ENCODE measurements around the gene C4orf50.

Gene C4orf50
- 2.6 to 23.1 (median 16.5) reads per million in 9 experiments for total RNA-seq

DNA sequence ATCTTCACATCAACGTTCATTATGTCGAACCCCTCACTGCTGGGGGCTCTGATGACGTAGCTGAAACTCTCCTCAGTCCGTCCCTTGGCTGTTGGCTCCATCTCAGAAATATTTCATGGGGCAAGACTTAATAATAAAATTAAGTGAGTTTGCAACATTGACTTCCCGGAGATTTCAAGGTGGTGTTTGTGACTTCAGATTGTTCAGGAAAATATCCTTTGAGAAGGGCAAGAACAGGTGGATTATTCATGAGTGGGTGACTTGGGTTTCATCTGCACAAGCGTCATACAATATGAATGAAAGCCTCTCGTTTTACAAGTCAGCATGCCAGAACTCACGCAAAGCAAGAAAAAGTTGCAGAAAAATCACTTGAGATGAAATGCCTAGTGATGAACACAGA is at the start of gene C4orf50:
Gene C4orf50 (minus strand): TSS at position 101 of the 400 bp plus-strand sequence.
- Mint-ChIP-seq H3K36me3 (ENCODE audit: insufficient read depth) (no peaks in the 10 kb centered on the region), H3K27me3 (peaks cover 0 to 33% of the 10 kb centered on the region in 2 donors), H3K27ac (no peak within 1 kb of the TSS), H3K4me3 (no peak within 1 kb of the TSS), H3K9me3 (no peaks in the 10 kb centered on the region), H3K4me1 (ENCODE audit: low read depth in 2 of 2) (peaks cover 0 to 2% of the 10 kb centered on the region in 2 donors)
- no peak for ATAC-seq (replicated peaks)
- no peak for DNase-seq

- no peak for DNase-seq
- H3K4me1 Mint-ChIP-seq (ENCODE audit: low read depth in 2 of 2): peaks cover 0 to 6% of the 10 kb centered on the region in 2 donors
- no peaks in the 10 kb centered on the region for H3K27me3 Mint-ChIP-seq
- ATAC-seq (replicated peaks): no peak
- peaks cover 11% of the 10 kb centered on the region for H3K36me3 Mint-ChIP-seq (ENCODE audit: insufficient read depth)
- H3K27ac Mint-ChIP-seq: peak overlapping the region in 1 of 2 donors; percentile 42
- H3K4me3 Mint-ChIP-seq: no peak overlapping the region
- peaks cover 0 to 3% of the 10 kb centered on the region in 2 donors for H3K9me3 Mint-ChIP-seq
Observed at GRCh38 chr4:6065934-6066590, 47.8 kb upstream of the C4orf50 start.

GRCh38 chr4:6065166-6065565 is 46.9 kb upstream of the C4orf50 start:
- H3K4me3 Mint-ChIP-seq: no peak overlapping the region
- no peak for DNase-seq
- ATAC-seq (replicated peaks): no peak
- H3K27ac Mint-ChIP-seq: no peak overlapping the region
- H3K27me3 Mint-ChIP-seq: no peaks in the 10 kb centered on the region
- H3K9me3 Mint-ChIP-seq: peaks cover 0 to 3% of the 10 kb centered on the region in 2 donors
- peaks cover 15% of the 10 kb centered on the region for H3K36me3 Mint-ChIP-seq (ENCODE audit: insufficient read depth)
- peaks cover 0 to 6% of the 10 kb centered on the region in 2 donors for H3K4me1 Mint-ChIP-seq (ENCODE audit: low read depth in 2 of 2)

DNA sequence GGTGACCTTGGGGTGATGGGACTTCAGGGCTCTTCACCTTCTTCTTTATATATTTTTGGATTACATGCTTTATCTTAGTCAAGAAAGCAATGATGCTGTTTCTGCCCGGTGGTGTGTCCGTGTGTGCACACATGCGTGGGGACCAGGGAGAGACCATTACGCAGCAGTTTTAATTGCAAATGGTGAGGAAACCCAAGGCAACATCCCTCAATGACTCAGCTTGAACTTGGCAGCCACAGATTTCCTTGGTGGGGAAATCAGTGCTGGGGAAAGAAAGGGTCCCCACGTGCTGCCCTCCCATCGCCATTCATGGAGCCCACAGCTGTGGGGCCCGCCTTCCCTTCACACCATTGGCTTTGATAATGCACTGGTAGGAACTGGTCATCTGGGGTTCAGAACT is 46.2 kb upstream of the C4orf50 start:
- Mint-ChIP-seq H3K27me3 (no peaks in the 10 kb centered on the region), H3K9me3 (peaks cover 0 to 3% of the 10 kb centered on the region in 2 donors), H3K27ac (no peak overlapping the region), H3K4me3 (no peak overlapping the region), H3K36me3 (ENCODE audit: insufficient read depth) (peaks cover 17% of the 10 kb centered on the region), H3K4me1 (ENCODE audit: low read depth in 2 of 2) (no peaks in the 10 kb centered on the region)
- no peak for DNase-seq
- no peak for ATAC-seq (replicated peaks)

DNA sequence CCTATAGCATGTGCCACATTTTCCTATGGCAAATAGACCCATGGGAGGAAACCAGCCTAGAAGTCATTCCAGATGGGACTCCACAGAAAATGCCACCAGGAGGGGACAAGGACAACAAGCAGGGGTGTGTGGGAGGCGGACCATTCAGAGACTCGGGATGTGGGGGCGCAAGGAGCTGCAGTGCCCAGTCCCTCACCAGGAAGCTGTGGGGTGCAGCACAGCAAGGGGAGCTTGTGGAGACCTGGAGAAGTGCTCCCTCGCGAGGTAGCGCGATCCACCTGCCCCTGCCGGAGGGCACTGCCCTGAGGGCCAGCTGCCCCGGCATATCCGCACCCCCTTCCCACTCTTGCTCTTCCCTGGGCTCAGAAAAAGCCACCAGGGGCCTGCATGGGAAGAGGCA is 45.5 kb upstream of the C4orf50 start:
- H3K36me3 Mint-ChIP-seq (ENCODE audit: insufficient read depth): peaks cover 20% of the 10 kb centered on the region
- no peaks in the 10 kb centered on the region for H3K27me3 Mint-ChIP-seq
- H3K27ac Mint-ChIP-seq: no peak overlapping the region

DNA sequence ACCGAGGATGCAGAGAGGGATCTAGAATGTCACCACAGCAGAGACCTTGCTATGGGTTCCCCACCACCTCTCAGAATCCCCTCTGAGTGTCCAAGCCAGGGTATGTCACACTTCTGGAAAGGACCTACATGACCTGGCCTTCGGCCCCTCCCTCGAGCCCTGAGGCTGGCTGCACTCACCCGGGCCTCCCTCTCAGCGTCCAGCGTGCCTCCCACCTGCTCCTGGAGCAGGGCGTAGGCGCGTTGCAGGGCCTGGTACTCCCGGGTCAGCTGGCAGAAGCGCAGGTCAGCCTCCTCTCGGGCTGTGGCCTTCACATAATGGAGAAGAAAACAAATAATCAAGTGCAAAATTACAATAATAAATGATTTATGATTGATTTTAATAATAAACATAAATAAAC is 43.9 kb upstream of the C4orf50 start:
- Mint-ChIP-seq H3K4me1 (ENCODE audit: low read depth in 2 of 2) (no peaks in the 10 kb centered on the region), H3K4me3 (no peak overlapping the region), H3K27ac (no peak overlapping the region), H3K36me3 (ENCODE audit: insufficient read depth) (peaks cover 28% of the 10 kb centered on the region), H3K9me3 (peaks cover 0 to 3% of the 10 kb centered on the region in 2 donors), H3K27me3 (no peaks in the 10 kb centered on the region)
- ATAC-seq (replicated peaks): no peak
- no peak for DNase-seq

More for the DNA sequence above, 45.5 kb upstream of the C4orf50 start:
- DNase-seq (no peak), ATAC-seq (replicated peaks) (no peak)
- Mint-ChIP-seq H3K4me3 (no peak overlapping the region), H3K4me1 (ENCODE audit: low read depth in 2 of 2) (no peaks in the 10 kb centered on the region), H3K9me3 (peaks cover 0 to 3% of the 10 kb centered on the region in 2 donors)

- Mint-ChIP-seq H3K9me3 (peaks cover 0 to 3% of the 10 kb centered on the region in 2 donors), H3K36me3 (ENCODE audit: insufficient read depth) (peaks cover 31% of the 10 kb centered on the region), H3K4me1 (ENCODE audit: low read depth in 2 of 2) (no peaks in the 10 kb centered on the region), H3K4me3 (no peak overlapping the region), H3K27ac (no peak overlapping the region), H3K27me3 (no peaks in the 10 kb centered on the region)
- ATAC-seq (replicated peaks) (no peak), DNase-seq (no peak)
Observed at GRCh38 chr4:6059375-6059805, 41.2 kb upstream of the C4orf50 start.

- Mint-ChIP-seq H3K9me3 (peaks cover 0 to 3% of the 10 kb centered on the region in 2 donors), H3K36me3 (ENCODE audit: insufficient read depth) (peaks cover 31% of the 10 kb centered on the region), H3K4me3 (no peak overlapping the region), H3K27ac (no peak overlapping the region), H3K4me1 (ENCODE audit: low read depth in 2 of 2) (no peaks in the 10 kb centered on the region), H3K27me3 (no peaks in the 10 kb centered on the region)
- no peak for ATAC-seq (replicated peaks)
- no peak for DNase-seq
Observed at GRCh38 chr4:6058531-6059374, 40.5 kb upstream of the C4orf50 start.

- Mint-ChIP-seq H3K27ac (no peak overlapping the region), H3K4me3 (no peak overlapping the region), H3K36me3 (ENCODE audit: insufficient read depth) (peaks cover 30% of the 10 kb centered on the region), H3K4me1 (ENCODE audit: low read depth in 2 of 2) (no peaks in the 10 kb centered on the region), H3K27me3 (no peaks in the 10 kb centered on the region), H3K9me3 (peaks cover 0 to 3% of the 10 kb centered on the region in 2 donors)
- DNase-seq: no peak
- ATAC-seq (replicated peaks): no peak
Observed at GRCh38 chr4:6056976-6057766, 38.9 kb upstream of the C4orf50 start.

- ATAC-seq (replicated peaks): no peak
- no peaks in the 10 kb centered on the region for H3K9me3 Mint-ChIP-seq
- H3K36me3 Mint-ChIP-seq (ENCODE audit: insufficient read depth): peaks cover 19% of the 10 kb centered on the region
Observed at GRCh38 chr4:6055436-6055835, 37.2 kb upstream of the C4orf50 start.

GRCh38 chr4:6055030-6055429 is 36.8 kb upstream of the C4orf50 start:
- Mint-ChIP-seq H3K36me3 (ENCODE audit: insufficient read depth) (peaks cover 15% of the 10 kb centered on the region), H3K9me3 (no peaks in the 10 kb centered on the region), H3K4me1 (ENCODE audit: low read depth in 2 of 2) (no peaks in the 10 kb centered on the region), H3K27me3 (no peaks in the 10 kb centered on the region), H3K4me3 (no peak overlapping the region), H3K27ac (no peak overlapping the region)
- DNase-seq: no peak
- ATAC-seq (replicated peaks): no peak

More at GRCh38 chr4:6055436-6055835, 37.2 kb upstream of the C4orf50 start:
- no peak overlapping the region for H3K4me3 Mint-ChIP-seq
- no peak overlapping the region for H3K27ac Mint-ChIP-seq
- H3K4me1 Mint-ChIP-seq (ENCODE audit: low read depth in 2 of 2): no peaks in the 10 kb centered on the region
- no peaks in the 10 kb centered on the region for H3K27me3 Mint-ChIP-seq
- DNase-seq: no peak

DNA sequence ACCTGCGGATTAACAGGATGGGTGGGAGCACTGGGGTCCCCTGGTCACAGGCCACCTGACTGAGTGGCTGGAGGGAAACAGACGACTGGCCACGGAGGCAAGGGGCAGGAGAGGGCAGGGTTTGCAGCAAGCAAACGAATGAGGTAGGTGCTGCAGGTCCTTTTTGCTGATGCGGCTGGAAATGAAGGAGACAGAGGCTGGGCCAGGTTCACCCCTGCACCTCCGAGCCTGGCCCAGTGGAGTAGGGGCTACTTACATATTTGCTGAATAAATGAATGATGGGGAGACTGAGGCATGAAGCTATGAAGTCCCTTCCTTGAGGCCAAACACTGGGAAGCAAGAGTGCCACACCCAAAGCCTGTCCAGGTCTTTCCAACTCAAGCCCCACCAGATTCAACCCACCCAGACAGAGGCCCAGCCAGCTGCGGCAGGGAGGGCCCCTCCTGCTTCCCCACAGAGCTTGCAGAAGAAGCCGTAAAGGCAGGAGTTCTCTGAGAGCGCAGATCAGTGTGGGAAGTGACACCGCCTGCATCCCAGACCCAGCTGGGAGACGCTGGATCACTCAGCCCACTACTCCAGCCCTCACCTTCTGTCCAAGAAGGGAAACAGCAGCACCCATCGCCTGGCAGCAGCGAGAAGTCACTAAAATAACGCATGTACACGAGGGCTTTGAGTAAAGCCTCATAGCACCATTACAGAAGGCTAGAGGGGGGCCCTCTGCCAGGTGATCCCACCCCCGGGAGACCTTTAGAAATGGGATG is 36.1 kb upstream of the C4orf50 start:
- H3K27me3 Mint-ChIP-seq: no peaks in the 10 kb centered on the region
- no peak for DNase-seq
- H3K4me3 Mint-ChIP-seq: no peak overlapping the region
- no peaks in the 10 kb centered on the region for H3K9me3 Mint-ChIP-seq
- H3K4me1 Mint-ChIP-seq (ENCODE audit: low read depth in 2 of 2): no peaks in the 10 kb centered on the region
- peaks cover 14% of the 10 kb centered on the region for H3K36me3 Mint-ChIP-seq (ENCODE audit: insufficient read depth)
- H3K27ac Mint-ChIP-seq: no peak overlapping the region
- no peak for ATAC-seq (replicated peaks)

- no peaks in the 10 kb centered on the region for H3K9me3 Mint-ChIP-seq
- ATAC-seq (replicated peaks) (no peak), DNase-seq (no peak)
- H3K27ac Mint-ChIP-seq: no peak overlapping the region
- no peaks in the 10 kb centered on the region for H3K4me1 Mint-ChIP-seq (ENCODE audit: low read depth in 2 of 2)
- peaks cover 3% of the 10 kb centered on the region for H3K36me3 Mint-ChIP-seq (ENCODE audit: insufficient read depth)
- H3K27me3 Mint-ChIP-seq: no peaks in the 10 kb centered on the region
- no peak overlapping the region for H3K4me3 Mint-ChIP-seq
Observed at GRCh38 chr4:6052679-6053078, 34.4 kb upstream of the C4orf50 start.
